ENCODE measurements around the gene SV2B. TPM values are rescaled to one million over a fixed set of nuclear protein-coding genes. Genes with fewer than 3 reads are reported as not detected.

SV2B gene
- total RNA-seq, 2 experiments from 2014 or later: not detected

GRCh38 chr15:91126080-91126479 is 26.0 kb downstream of the SV2B start:
- POLR2A ChIA-PET: no interaction called here
- no peaks in the 10 kb centered on the region for H3K4me1 Mint-ChIP-seq (ENCODE audit: low read depth)

GRCh38 chr15:91127236-91127955 is 27.3 kb downstream of the SV2B start:
- Mint-ChIP-seq H3K4me1 (ENCODE audit: low read depth) (no peaks in the 10 kb centered on the region), H3K27me3 (peaks cover 39% of the 10 kb centered on the region), H3K9me3 (no peaks in the 10 kb centered on the region), H3K36me3 (ENCODE audit: low read depth) (no peaks in the 10 kb centered on the region), H3K27ac (no peak overlapping the region), H3K4me3 (no peak overlapping the region)
- Histone ChIP-seq H3K27ac (ENCODE audit: low read depth in 1 of 2, low read length in 2 of 2) (no peak overlapping the region), H3K9me3 (ENCODE audit: control insufficient read depth in 1 of 2, insufficient read depth in 1 of 2, low read length in 2 of 2) (no peaks in the 10 kb centered on the region), H3K27me3 (ENCODE audit: control insufficient read depth in 1 of 2, insufficient read depth in 2 of 2, low read length in 2 of 2) (peaks cover 14 to 27% of the 10 kb centered on the region in 2 experiments), H3K36me3 (ENCODE audit: insufficient read depth, low read length) (no peaks in the 10 kb centered on the region), H3K4me3 (ENCODE audit: low read length) (no peak overlapping the region), H3K4me1 (ENCODE audit: insufficient read depth, low read length) (no peaks in the 10 kb centered on the region)
- TF ChIP-seq CTCF (IDR thresholded peaks at IDR 0.05): no peak
- DNase-seq: no peak
- ATAC-seq (ENCODE audit: poor library complexity): no peak
- ChIA-PET CTCF (interaction anchor here (1.4 kb wide), 1 partner anchor 9 kb away, joined by 3 read pairs; no protein-coding TSS in a partner anchor), POLR2A (no interaction called here)
- intact Hi-C loops (cut with DNase I, micrococcal nuclease): no loop called here

More at GRCh38 chr15:91126080-91126479, 26.0 kb downstream of the SV2B start:
- intact Hi-C loops (cut with DNase I, micrococcal nuclease): no loop called here
- TF ChIP-seq CTCF (IDR thresholded peaks at IDR 0.05): no peak
- no peaks in the 10 kb centered on the region for H3K4me1 ChIP-seq (ENCODE audit: insufficient read depth, low read length)
- no peak for ATAC-seq (ENCODE audit: poor library complexity)
- DNase-seq: no peak
- H3K27me3 ChIP-seq (ENCODE audit: control insufficient read depth in 1 of 2, insufficient read depth in 2 of 2, low read length in 2 of 2): peaks cover 14 to 31% of the 10 kb centered on the region in 2 experiments
- H3K36me3 ChIP-seq (ENCODE audit: insufficient read depth, low read length): no peaks in the 10 kb centered on the region
- H3K27ac Mint-ChIP-seq: no peak overlapping the region
- no peaks in the 10 kb centered on the region for H3K9me3 ChIP-seq (ENCODE audit: control insufficient read depth in 1 of 2, insufficient read depth in 1 of 2, low read length in 2 of 2)
- H3K36me3 Mint-ChIP-seq (ENCODE audit: low read depth): no peaks in the 10 kb centered on the region
- no peaks in the 10 kb centered on the region for H3K9me3 Mint-ChIP-seq
- CTCF ChIA-PET: no interaction called here
- no peak overlapping the region for H3K27ac ChIP-seq (ENCODE audit: low read depth in 1 of 2, low read length in 2 of 2)
- no peak overlapping the region for H3K4me3 ChIP-seq (ENCODE audit: low read length)
- H3K27me3 Mint-ChIP-seq: peaks cover 43% of the 10 kb centered on the region
- H3K4me3 Mint-ChIP-seq: no peak overlapping the region

- no peak overlapping the region for H3K4me3 ChIP-seq (ENCODE audit: low read length)
- intact Hi-C loops (cut with DNase I, micrococcal nuclease): no loop called here
- Mint-ChIP-seq H3K27me3 (peaks cover 39% of the 10 kb centered on the region), H3K4me3 (no peak overlapping the region), H3K4me1 (ENCODE audit: low read depth) (no peaks in the 10 kb centered on the region), H3K27ac (no peak overlapping the region), H3K9me3 (no peaks in the 10 kb centered on the region), H3K36me3 (ENCODE audit: low read depth) (no peaks in the 10 kb centered on the region)
- H3K27me3 ChIP-seq (ENCODE audit: control insufficient read depth in 1 of 2, insufficient read depth in 2 of 2, low read length in 2 of 2): peaks cover 14 to 27% of the 10 kb centered on the region in 2 experiments
- no peaks in the 10 kb centered on the region for H3K4me1 ChIP-seq (ENCODE audit: insufficient read depth, low read length)
- ChIA-PET POLR2A (no interaction called here), CTCF (interaction anchor here (1.4 kb wide), 1 partner anchor 9 kb away, joined by 3 read pairs; no protein-coding TSS in a partner anchor)
- DNase-seq (no peak), ATAC-seq (ENCODE audit: poor library complexity) (no peak)
- H3K9me3 ChIP-seq (ENCODE audit: control insufficient read depth in 1 of 2, insufficient read depth in 1 of 2, low read length in 2 of 2): no peaks in the 10 kb centered on the region
- TF ChIP-seq CTCF (IDR thresholded peaks at IDR 0.05): no peak
- H3K36me3 ChIP-seq (ENCODE audit: insufficient read depth, low read length): no peaks in the 10 kb centered on the region
- no peak overlapping the region for H3K27ac ChIP-seq (ENCODE audit: low read depth in 1 of 2, low read length in 2 of 2)
These were observed 28.0 kb downstream of the SV2B start for GRCh38 chr15:91128016-91128415.

Data from CD4-positive, alpha-beta T cell (primary cell).